HepG2 (cell line): ENCODE results near the gene SYTL1. TPM values are rescaled to one million over a fixed set of nuclear protein-coding genes. Genes with fewer than 3 reads are reported as not detected.

Source experiments
- BCL3 ChIP-seq: sonication (generic); formaldehyde crosslinking; IDR thresholded peaks from 2 replicates; pipeline ENCODE4 v1.5.1; 2020; ENCODE audit warnings: mild to moderate bottlenecking, missing genetic modification reagents, moderate library complexity
- FOXJ3 ChIP-seq: sonication (generic); formaldehyde crosslinking; IDR thresholded peaks from 2 replicates; pipeline ENCODE4 v1.4.0; 2020; ENCODE audit warnings: missing genetic modification reagents, mild to moderate bottlenecking, borderline replicate concordance
- GABPA ChIP-seq, 2 experiments: IDR thresholded peaks; 2 replicates each; pipeline ENCODE4 v1.6.1; 2011 to 2016; ENCODE audit warnings: low read depth in 2 of 2, low read length in 1 of 2, missing biosample characterization in 1 of 2, missing genetic modification characterization in 1 of 2
- KDM3A ChIP-seq: IDR thresholded peaks from 2 replicates; pipeline ENCODE4 v1.6.1; 2018; ENCODE audit warnings: low read depth, missing compliant biosample characterization
- MAZ ChIP-seq, 2 experiments: sonication (generic) in 1 of 2; formaldehyde crosslinking in 1 of 2; IDR thresholded peaks; 2 replicates each; pipeline versions ENCODE4 v1.5.0 to v1.6.1; 2012 to 2020; ENCODE audit warnings: low read depth in 2 of 2, mild to moderate bottlenecking in 2 of 2, borderline replicate concordance in 1 of 2, improper control_type of control experiment in 1 of 2, low read length in 1 of 2, missing genetic modification reagents in 1 of 2, moderate library complexity in 1 of 2
- NCOA1 ChIP-seq: sonication (generic); formaldehyde crosslinking; IDR thresholded peaks from 2 replicates; pipeline ENCODE4 v1.9.0; 2021; ENCODE audit warnings: missing genetic modification reagents
- REST ChIP-seq, 2 experiments: IDR thresholded peaks; 2 replicates each; pipeline ENCODE4 v1.6.1; 2011 to 2012; ENCODE audit warnings: low read length in 2 of 2, borderline replicate concordance in 1 of 2, low read depth in 1 of 2, mild to moderate bottlenecking in 1 of 2, moderate library complexity in 1 of 2
- RXRA ChIP-seq: sonication (generic); formaldehyde crosslinking; IDR thresholded peaks from 2 replicates; pipeline ENCODE4 v1.5.1; 2020; ENCODE audit warnings: missing genetic modification reagents
- SMYD3 ChIP-seq: sonication (generic); formaldehyde crosslinking; IDR thresholded peaks from 2 replicates; pipeline ENCODE4 v1.8.1; 2023; ENCODE audit warnings: mild to moderate bottlenecking, missing genetic modification reagents
- ZBTB7A ChIP-seq: sonication (generic); formaldehyde crosslinking; IDR thresholded peaks from 2 replicates; pipeline ENCODE4 v1.8.0; 2022; ENCODE audit warnings: mild to moderate bottlenecking, missing genetic modification reagents
- ZFX ChIP-seq: sonication (generic); formaldehyde crosslinking; IDR thresholded peaks from 2 replicates; pipeline ENCODE4 v1.4.0; 2020; ENCODE audit warnings: mild to moderate bottlenecking, low read depth, missing genetic modification reagents, moderate library complexity
- ZKSCAN5 ChIP-seq: sonication (generic); formaldehyde crosslinking; IDR thresholded peaks from 2 replicates; pipeline ENCODE4 v1.5.1; 2020; ENCODE audit warnings: mild to moderate bottlenecking, missing genetic modification reagents
- ZMAT3 ChIP-seq: sonication (generic); formaldehyde crosslinking; conservative IDR thresholded peaks from 2 replicates; pipeline ENCODE4 v1.7.0; 2021; ENCODE audit warnings: missing genetic modification reagents
- ZNF543 ChIP-seq: sonication (generic); formaldehyde crosslinking; IDR thresholded peaks from 2 replicates; pipeline ENCODE4 v1.4.0; 2020; ENCODE audit warnings: mild to moderate bottlenecking, missing genetic modification reagents
- ZNF619 ChIP-seq: sonication (generic); formaldehyde crosslinking; IDR thresholded peaks from 2 replicates; pipeline ENCODE4 v1.4.0; 2020; ENCODE audit warnings: mild to moderate bottlenecking, missing genetic modification reagents
- ZNF7 ChIP-seq: IDR thresholded peaks from 2 replicates; pipeline ENCODE4 v1.6.1; 2016; ENCODE audit warnings: missing biosample characterization, missing genetic modification reagents
- ZNF703 ChIP-seq: sonication (generic); formaldehyde crosslinking; IDR thresholded peaks from 2 replicates; pipeline ENCODE4 v1.5.1; 2020; ENCODE audit warnings: missing genetic modification reagents, mild to moderate bottlenecking, moderate library complexity, borderline replicate concordance
- polyA plus RNA-seq, 8 experiments: library from polyadenylated mRNA; depleted of rRNA in 3 of 8; stranded (reverse) in 7 of 8; unstranded in 1 of 8; fragments of >200 nt; fragmentation: Illumina TruSeq in 4 of 8; extraction: Trizol in 4 of 8; gene quantifications; 2 replicates each; pipeline versions ENCODE4 v1.2.1 to v1.2.3, GENCODE V29; 2011 to 2016; ENCODE audit warnings: low read depth in 4 of 8, missing spikeins in 1 of 8, mixed read lengths in 1 of 8; ENCODE audit not compliant: insufficient read depth in 1 of 8
- total RNA-seq, 5 experiments: library from RNA; depleted of rRNA; stranded (reverse); fragments of >200 nt; fragmentation: Illumina TruSeq; extraction: Trizol; gene quantifications; 2 replicates each; pipeline ENCODE4 v1.2.3, GENCODE V29; 2016; ENCODE audit warnings: low read depth in 1 of 5
- TF ChIP-seq, protein P1 (sequence below): sonication (generic); formaldehyde crosslinking; IDR thresholded peaks from 2 replicates; pipeline ENCODE4 v1.4.0; 2020; ENCODE audit warnings: missing genetic modification reagents
- TF ChIP-seq, protein P2 (sequence below): sonication (generic); formaldehyde crosslinking; IDR thresholded peaks from 2 replicates; pipeline ENCODE4 v1.5.1; 2020; ENCODE audit warnings: mild to moderate bottlenecking, missing genetic modification reagents, borderline replicate concordance
- TF ChIP-seq, protein P3 (sequence below): fragments of 450-650 bp; IDR thresholded peaks from 2 replicates; pipeline ENCODE4 v1.6.1; 2017

SYTL1 gene
- total and polyA plus RNA-seq, 2 of the 13 experiments (the other 11 are each of a cell fraction or from before 2014, with no cell fraction given) = 11.1 to 17.8 TPM

DNA sequence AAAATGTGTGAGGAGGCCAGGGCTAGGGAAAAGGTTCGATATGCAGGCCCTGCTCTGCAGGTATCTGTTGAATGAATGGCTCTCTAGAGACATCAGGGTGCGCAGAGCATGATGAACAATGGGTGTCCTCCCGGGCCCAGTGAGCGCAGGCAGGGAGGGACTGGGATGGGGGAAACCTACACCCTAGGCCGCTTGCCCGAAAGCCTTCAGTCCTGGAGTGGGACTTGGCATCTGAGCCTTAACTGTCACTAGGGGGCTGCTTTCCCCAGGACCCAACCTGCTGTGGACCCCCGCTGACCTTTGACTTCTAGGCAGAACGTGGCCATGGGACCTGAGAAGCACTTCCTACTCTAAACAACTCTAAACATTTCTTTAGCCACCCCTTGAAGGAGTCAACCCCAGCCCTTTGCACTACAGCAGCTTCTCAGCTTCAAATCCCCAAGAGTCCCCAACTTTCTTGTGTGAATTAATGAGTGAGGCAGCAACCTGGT, 25.4 kb downstream of the SYTL1 start (continued):
- peak; percentile 49; the same call in 1 of the 2 replicates for TF ChIP-seq ZBTB7A (CRISPR knock-in tag)
- TF ChIP-seq GABPA (IDR thresholded peaks at IDR 0.05; ENCODE audit: low read depth, low read length) = no peak
- no peak for TF ChIP-seq GABPA (CRISPR knock-in tag; IDR thresholded peaks at IDR 0.05; ENCODE audit: low read depth)
- TF ChIP-seq ZNF619 (CRISPR knock-in tag) = no peak; the same call in 1 of the 2 replicates
- TF ChIP-seq ZKSCAN5 (CRISPR knock-in tag) = no peak
- no peak for TF ChIP-seq REST (IDR thresholded peaks at IDR 0.05; ENCODE audit: borderline replicate concordance in 1 of 2, low read depth in 1 of 2, low read length in 2 of 2)
- no peak for TF ChIP-seq ZNF703
- TF ChIP-seq ZNF7 (CRISPR knock-in tag) = peak; percentile 71
- no peak for TF ChIP-seq ZNF543 (CRISPR knock-in tag)
- 0 out of 2 replicates have a peak, but pooled peaks have one; percentile 43 for TF ChIP-seq ZMAT3 (CRISPR knock-in tag)
- TF ChIP-seq, protein P1, sequence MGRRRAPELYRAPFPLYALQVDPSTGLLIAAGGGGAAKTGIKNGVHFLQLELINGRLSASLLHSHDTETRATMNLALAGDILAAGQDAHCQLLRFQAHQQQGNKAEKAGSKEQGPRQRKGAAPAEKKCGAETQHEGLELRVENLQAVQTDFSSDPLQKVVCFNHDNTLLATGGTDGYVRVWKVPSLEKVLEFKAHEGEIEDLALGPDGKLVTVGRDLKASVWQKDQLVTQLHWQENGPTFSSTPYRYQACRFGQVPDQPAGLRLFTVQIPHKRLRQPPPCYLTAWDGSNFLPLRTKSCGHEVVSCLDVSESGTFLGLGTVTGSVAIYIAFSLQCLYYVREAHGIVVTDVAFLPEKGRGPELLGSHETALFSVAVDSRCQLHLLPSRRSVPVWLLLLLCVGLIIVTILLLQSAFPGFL (CRISPR knock-in tag) = no peak
- no peak for TF ChIP-seq FOXJ3 (CRISPR knock-in tag)
- no peak for TF ChIP-seq MAZ (IDR thresholded peaks at IDR 0.05; ENCODE audit: borderline replicate concordance, low read depth, low read length)
- no peak for TF ChIP-seq MAZ (CRISPR knock-in tag; IDR thresholded peaks at IDR 0.05; ENCODE audit: low read depth)
- TF ChIP-seq NCOA1 (CRISPR knock-in tag) = 0 out of 2 replicates have a peak, but pooled peaks have one; percentile 39
- TF ChIP-seq KDM3A (CRISPR knock-in tag) = 0 out of 2 replicates have a peak, but pooled peaks have one; percentile 17
- TF ChIP-seq, protein P2, sequence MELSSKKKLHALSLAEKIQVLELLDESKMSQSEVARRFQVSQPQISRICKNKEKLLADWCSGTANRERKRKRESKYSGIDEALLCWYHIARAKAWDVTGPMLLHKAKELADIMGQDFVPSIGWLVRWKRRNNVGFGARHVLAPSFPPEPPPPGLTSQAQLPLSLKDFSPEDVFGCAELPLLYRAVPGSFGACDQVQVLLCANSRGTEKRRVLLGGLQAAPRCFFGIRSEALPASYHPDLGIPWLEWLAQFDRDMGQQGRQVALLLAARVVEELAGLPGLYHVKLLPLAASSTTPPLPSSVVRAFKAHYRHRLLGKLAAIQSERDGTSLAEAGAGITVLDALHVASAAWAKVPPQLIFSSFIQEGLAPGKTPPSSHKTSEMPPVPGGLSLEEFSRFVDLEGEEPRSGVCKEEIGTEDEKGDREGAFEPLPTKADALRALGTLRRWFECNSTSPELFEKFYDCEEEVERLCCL (CRISPR knock-in tag) = no peak
- no peak for TF ChIP-seq BCL3
- 0 out of 2 replicates have a peak, but pooled peaks have one; percentile 15 for TF ChIP-seq RXRA (CRISPR knock-in tag)
- 0 out of 2 replicates have a peak, but pooled peaks have one; percentile 1 for TF ChIP-seq ZFX (CRISPR knock-in tag)
- TF ChIP-seq SMYD3 (CRISPR knock-in tag) = no peak
- TF ChIP-seq, protein P3, sequence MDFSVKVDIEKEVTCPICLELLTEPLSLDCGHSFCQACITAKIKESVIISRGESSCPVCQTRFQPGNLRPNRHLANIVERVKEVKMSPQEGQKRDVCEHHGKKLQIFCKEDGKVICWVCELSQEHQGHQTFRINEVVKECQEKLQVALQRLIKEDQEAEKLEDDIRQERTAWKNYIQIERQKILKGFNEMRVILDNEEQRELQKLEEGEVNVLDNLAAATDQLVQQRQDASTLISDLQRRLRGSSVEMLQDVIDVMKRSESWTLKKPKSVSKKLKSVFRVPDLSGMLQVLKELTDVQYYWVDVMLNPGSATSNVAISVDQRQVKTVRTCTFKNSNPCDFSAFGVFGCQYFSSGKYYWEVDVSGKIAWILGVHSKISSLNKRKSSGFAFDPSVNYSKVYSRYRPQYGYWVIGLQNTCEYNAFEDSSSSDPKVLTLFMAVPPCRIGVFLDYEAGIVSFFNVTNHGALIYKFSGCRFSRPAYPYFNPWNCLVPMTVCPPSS = no peak
